ENCODE results near the gene HCN3. TPM values are rescaled to one million over a fixed set of nuclear protein-coding genes. Genes with fewer than 3 reads are reported as not detected.

The HCN3 gene
- total RNA-seq, 1 experiment from 2014 or later: 19.6 TPM

- no peaks in the 10 kb centered on the region for H3K9me3 Mint-ChIP-seq (ENCODE audit: low read depth, unreplicated experiment)
- DNase-seq: no peak
- CTCF ChIA-PET: no interaction called here
- BruUV-seq (replicated peaks): no TSS peak
- H3K36me3 Mint-ChIP-seq (ENCODE audit: insufficient read depth, unreplicated experiment): no peaks in the 10 kb centered on the region
- H3K4me3 Mint-ChIP-seq (ENCODE audit: low read depth, unreplicated experiment): no peak overlapping the region
- no peak overlapping the region for H3K27ac Mint-ChIP-seq (ENCODE audit: unreplicated experiment)
- TF ChIP-seq, protein P1, sequence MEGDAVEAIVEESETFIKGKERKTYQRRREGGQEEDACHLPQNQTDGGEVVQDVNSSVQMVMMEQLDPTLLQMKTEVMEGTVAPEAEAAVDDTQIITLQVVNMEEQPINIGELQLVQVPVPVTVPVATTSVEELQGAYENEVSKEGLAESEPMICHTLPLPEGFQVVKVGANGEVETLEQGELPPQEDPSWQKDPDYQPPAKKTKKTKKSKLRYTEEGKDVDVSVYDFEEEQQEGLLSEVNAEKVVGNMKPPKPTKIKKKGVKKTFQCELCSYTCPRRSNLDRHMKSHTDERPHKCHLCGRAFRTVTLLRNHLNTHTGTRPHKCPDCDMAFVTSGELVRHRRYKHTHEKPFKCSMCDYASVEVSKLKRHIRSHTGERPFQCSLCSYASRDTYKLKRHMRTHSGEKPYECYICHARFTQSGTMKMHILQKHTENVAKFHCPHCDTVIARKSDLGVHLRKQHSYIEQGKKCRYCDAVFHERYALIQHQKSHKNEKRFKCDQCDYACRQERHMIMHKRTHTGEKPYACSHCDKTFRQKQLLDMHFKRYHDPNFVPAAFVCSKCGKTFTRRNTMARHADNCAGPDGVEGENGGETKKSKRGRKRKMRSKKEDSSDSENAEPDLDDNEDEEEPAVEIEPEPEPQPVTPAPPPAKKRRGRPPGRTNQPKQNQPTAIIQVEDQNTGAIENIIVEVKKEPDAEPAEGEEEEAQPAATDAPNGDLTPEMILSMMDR (IDR thresholded peaks at IDR 0.05; ENCODE audit: unreplicated experiment): no peak
- H3K4me1 Mint-ChIP-seq (ENCODE audit: low read depth, unreplicated experiment): peaks cover 15% of the 10 kb centered on the region
- H3K27me3 Mint-ChIP-seq (ENCODE audit: unreplicated experiment): peaks cover 33% of the 10 kb centered on the region
- intact Hi-C loops (cut with micrococcal nuclease; ENCODE audit: unreplicated experiment): no loop called here
Measured at GRCh38 chr1:155300024-155300423, 22.8 kb downstream of the HCN3 start.

GRCh38 chr1:155300553-155301329 is 23.5 kb downstream of the HCN3 start:
- DNase-seq: no peak
- no peaks in the 10 kb centered on the region for H3K36me3 Mint-ChIP-seq (ENCODE audit: insufficient read depth, unreplicated experiment)
- H3K9me3 Mint-ChIP-seq (ENCODE audit: low read depth, unreplicated experiment): no peaks in the 10 kb centered on the region
- TF ChIP-seq, protein P1 (IDR thresholded peaks at IDR 0.05; ENCODE audit: unreplicated experiment): no peak
- no peak overlapping the region for H3K27ac Mint-ChIP-seq (ENCODE audit: unreplicated experiment)
- H3K4me1 Mint-ChIP-seq (ENCODE audit: low read depth, unreplicated experiment): peaks cover 20% of the 10 kb centered on the region
- H3K27me3 Mint-ChIP-seq (ENCODE audit: unreplicated experiment): peaks cover 26% of the 10 kb centered on the region
- intact Hi-C loops (cut with micrococcal nuclease; ENCODE audit: unreplicated experiment): no loop called here
- BruUV-seq (replicated peaks): no TSS peak
- H3K4me3 Mint-ChIP-seq (ENCODE audit: low read depth, unreplicated experiment): no peak overlapping the region
- CTCF ChIA-PET: no interaction called here

GRCh38 chr1:155301342-155301841 is 24.1 kb downstream of the HCN3 start, which contains the start of gene PKLR:
Gene PKLR (minus strand): TSS chr1:155301438. CDS start chr1:155301395, 43 bp downstream.
- Mint-ChIP-seq H3K4me1 (ENCODE audit: low read depth, unreplicated experiment) (peaks cover 25% of the 10 kb centered on the region), H3K27me3 (ENCODE audit: unreplicated experiment) (peaks cover 19% of the 10 kb centered on the region), H3K4me3 (ENCODE audit: low read depth, unreplicated experiment) (no peak within 1 kb of the TSS), H3K9me3 (ENCODE audit: low read depth, unreplicated experiment) (no peaks in the 10 kb centered on the region), H3K36me3 (ENCODE audit: insufficient read depth, unreplicated experiment) (no peaks in the 10 kb centered on the region), H3K27ac (ENCODE audit: unreplicated experiment) (no peak within 1 kb of the TSS)
- no TSS peak for BruUV-seq (replicated peaks)
- TF ChIP-seq, protein P1 (IDR thresholded peaks at IDR 0.05; ENCODE audit: unreplicated experiment): no peak
- intact Hi-C loops (cut with micrococcal nuclease; ENCODE audit: unreplicated experiment): no loop called here
- CTCF ChIA-PET: interaction anchor here (0.6 kb wide), 1 partner anchor 82 kb away, joined by 3 read pairs; no protein-coding TSS in a partner anchor
- no peak for DNase-seq

DNA sequence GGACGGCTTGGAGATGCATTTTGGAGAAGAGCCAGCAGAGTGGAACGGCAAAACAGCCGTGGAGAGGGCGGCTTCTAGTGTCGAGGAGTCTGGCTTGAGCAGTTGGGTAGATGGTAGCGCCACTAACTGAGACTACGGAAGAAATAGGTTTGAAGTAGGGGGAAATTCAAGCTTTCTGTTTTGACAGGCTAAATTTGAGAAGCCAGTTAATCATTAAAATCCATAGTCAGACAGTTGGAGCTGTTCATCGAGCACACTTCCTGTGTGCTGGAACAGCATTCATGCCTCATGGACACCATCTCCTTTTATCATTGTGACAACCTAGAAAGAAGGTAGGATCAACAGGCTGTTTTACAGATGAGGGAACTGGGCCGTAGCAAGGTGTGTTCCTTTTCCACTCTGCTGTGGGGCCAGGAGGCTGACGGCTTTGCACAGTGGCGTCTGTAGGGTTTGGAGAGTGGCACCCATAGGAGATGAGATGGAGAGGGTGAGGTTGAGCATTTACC is 27.3 kb downstream of the HCN3 start:
- peaks cover 17% of the 10 kb centered on the region for H3K36me3 Mint-ChIP-seq (ENCODE audit: insufficient read depth, unreplicated experiment)
- DNase-seq: no peak
- no peaks in the 10 kb centered on the region for H3K9me3 Mint-ChIP-seq (ENCODE audit: low read depth, unreplicated experiment)
- H3K27me3 Mint-ChIP-seq (ENCODE audit: unreplicated experiment): no peaks in the 10 kb centered on the region
- peaks cover 29% of the 10 kb centered on the region for H3K4me1 Mint-ChIP-seq (ENCODE audit: low read depth, unreplicated experiment)
- BruUV-seq (replicated peaks): no TSS peak
- no peak overlapping the region for H3K27ac Mint-ChIP-seq (ENCODE audit: unreplicated experiment)
- H3K4me3 Mint-ChIP-seq (ENCODE audit: low read depth, unreplicated experiment): no peak overlapping the region
- TF ChIP-seq, protein P1 (IDR thresholded peaks at IDR 0.05; ENCODE audit: unreplicated experiment): no peak
- CTCF ChIA-PET: interaction anchor here (1.9 kb wide), 1 partner anchor 19 kb away, joined by 8 read pairs; no protein-coding TSS in a partner anchor
- intact Hi-C loops (cut with micrococcal nuclease; ENCODE audit: unreplicated experiment): no loop called here

All from Calu3 (cell line).